SIG-M5 treated with dmso at 0.1 percent for 504 hours (cell line): ENCODE data around the gene CIRBP.

Experiments used
- DNase-seq: peaks from one replicate; lab custom pipeline; 2025; ENCODE audit not compliant: unreplicated experiment; lab: John Stamatoyannopoulos, UW

The CIRBP gene

DNA sequence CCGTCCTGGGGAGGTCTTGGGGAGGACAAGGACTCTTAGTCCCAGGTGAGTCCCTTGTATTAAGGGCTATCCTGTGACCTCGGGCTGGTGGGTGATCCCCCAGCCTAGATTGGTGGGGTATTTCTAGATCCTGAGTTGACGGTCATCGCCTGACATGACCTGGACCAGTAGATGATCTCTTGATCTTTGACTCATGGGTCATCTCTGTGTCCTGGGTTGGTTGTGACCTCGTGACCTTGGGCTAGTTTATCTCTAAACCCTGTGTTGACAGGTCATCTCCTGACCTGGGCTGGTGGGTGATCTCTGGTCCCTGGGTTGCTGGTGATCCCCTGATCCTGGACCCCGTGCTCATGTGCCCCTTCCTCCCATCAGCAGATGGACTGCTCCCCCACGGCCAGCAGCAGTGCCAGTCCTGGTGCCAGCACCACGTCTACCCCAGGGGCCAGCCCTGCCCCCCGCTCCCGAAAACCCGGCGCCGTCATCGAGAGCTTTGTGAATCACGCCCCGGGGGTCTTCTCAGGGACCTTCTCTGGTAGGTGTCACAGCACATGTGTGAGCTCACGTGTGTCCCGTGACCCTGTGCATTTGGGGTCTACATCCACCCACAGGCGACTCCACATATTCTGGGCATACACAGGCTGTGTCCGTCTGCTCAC lies 14.5 kb upstream of the CIRBP start:
- DNase-seq, result no peak

DNA sequence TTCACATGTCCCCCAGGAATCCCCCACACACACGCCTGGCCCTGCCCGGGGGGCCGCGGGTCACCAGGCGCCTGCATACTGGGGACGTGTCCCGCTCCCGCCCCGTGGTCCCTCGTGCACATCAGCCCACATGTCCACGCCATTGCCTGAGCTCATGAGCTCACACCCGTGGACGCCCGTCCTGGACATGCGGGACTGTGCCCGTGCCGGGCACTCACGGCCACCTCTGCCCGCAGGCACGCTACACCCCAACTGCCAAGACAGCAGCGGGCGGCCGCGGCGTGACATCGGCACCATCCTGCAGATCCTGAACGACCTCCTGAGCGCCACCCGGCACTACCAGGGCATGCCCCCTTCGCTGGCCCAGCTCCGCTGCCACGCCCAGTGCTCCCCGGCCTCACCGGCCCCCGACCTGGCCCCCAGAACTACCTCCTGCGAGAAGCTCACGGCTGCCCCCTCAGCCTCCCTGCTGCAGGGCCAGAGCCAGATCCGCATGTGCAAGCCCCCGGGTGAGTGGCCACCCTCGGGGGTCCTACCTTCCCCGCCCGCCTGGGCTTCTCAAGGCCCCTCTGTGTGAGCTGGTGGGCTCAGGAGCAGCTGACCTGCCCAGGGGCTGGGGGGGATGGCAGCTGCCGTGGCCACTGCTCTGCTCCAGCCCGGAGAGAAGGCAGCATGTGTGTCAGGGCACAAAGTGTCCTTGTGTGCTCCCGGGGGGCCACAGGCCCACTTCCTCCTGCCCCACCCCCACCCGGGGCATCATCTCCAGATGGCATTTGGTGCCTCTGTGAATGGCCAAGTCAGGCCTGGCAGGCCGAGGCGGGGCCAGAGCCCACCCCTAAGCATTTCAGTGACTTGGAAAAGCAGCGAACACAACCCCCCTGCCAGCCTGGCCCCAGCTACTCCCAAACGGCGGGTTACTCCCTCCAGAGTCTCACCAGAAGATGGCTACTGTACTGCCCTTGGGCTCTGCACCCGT lies 13.7 kb upstream of the CIRBP start:
- no peak for DNase-seq

DNA sequence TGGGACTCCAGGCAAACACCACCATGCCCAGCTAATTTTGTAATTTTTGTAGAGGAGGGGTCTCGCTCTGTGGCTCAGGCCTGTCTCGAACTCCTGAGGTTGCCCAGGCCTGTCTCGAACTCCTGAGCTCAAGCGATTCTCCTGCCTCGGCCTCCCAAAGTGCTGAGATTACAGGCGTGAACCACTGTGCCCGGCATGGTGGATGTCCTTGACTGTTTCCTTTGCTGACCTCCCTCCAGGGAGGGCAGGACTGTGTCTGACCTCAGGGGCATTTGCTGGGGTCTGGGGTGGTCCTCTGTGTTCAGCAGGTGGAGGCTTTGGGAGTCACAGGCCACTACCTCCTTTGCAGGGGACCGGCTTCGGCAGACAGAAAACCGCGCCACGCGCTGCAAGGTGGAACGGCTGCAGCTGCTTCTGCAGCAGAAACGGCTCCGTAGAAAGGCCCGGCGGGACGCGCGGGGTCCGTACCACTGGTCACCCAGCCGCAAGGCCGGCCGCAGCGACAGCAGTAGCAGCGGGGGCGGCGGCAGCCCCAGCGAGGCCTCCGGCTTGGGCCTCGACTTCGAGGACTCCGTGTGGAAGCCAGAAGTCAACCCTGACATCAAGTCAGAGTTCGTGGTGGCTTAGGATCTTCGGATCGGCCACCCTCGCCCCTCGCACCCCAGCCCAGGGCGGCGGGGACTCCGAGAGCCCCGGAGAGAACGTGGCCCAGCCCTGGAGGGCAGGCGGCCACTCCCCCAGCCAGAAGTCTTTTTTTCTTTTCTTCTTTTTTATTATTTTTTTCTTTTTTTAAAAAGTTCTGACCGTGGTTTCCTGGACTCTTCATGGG lies 12.3 kb upstream of the CIRBP start:
- no peak for DNase-seq

DNA sequence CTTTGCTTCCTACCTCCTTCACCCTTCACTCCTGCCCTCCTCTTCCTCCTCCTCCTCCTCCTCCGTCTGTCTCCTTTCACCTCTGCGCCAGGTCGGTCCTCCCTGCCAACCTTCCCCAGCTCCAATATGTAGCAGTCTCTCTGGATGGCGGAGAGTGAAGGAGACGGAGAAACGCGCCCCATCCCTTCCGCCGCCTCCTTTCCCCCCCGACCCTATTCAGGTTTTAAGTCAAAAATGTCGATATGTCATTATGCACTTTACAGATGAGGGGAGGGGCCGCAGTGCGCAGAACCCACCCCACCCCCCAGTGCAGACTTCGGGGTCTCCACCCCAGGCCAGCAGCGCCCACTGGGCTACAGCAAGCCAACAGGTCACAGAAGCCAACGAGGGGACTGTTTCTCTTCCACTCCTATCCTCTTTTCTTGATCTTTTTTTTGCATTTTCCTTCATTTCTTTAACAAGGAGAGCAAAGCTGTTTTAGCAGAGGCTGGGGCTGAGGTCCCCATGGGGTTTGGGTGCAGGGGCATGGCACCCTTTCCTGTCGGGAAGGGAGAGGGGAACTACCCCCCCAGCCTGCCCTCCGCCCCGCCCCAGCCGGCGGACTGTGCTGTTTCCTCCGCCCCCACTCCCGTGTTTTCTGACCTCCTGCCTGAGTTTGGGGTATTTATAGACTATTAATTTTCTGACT lies 11.5 kb upstream of the CIRBP start:
- DNase-seq, result no peak

DNA sequence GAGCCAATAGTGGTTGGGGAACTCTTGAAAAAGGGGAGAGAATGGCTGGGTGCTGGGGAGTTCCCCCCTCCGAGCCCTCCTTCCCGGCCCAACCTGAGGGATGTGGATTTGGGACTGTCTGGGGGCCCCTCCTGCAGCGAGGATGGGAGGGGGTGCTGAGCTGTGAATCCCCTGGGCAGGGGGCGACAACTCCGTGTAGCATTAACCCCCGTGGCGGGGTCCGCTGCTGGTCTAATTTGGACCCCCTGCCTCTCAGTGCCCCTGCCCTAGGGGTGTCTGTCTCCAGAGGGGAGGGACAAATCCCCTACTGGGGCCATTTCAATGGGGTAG lies 11.0 kb upstream of the CIRBP start:
- no peak for DNase-seq

DNA sequence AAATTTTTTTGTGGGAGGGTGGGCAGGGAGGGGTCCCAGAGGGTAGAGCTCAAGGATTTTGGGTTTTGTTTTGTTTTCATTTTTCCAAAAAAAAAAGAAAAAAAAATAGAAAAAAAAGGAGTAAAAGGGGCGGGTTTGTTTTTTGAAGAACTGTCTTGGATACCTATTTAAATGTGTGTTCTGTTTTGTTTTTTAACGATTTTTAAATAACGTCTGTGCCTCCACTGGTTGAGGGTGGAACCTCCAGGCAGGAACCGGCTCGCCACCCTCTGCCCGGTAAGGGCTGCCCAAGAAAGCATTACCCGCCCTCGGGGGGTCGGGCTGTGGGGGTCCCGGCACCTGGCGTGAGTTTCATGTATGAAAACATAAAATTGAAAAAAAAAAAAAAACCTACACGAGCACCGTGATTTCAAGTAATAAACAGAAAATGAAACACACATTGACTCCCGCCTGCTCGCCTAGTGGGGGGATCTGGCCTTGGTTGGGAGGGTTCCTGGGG lies 10.4 kb upstream of the CIRBP start:
- DNase-seq, result no peak

DNA sequence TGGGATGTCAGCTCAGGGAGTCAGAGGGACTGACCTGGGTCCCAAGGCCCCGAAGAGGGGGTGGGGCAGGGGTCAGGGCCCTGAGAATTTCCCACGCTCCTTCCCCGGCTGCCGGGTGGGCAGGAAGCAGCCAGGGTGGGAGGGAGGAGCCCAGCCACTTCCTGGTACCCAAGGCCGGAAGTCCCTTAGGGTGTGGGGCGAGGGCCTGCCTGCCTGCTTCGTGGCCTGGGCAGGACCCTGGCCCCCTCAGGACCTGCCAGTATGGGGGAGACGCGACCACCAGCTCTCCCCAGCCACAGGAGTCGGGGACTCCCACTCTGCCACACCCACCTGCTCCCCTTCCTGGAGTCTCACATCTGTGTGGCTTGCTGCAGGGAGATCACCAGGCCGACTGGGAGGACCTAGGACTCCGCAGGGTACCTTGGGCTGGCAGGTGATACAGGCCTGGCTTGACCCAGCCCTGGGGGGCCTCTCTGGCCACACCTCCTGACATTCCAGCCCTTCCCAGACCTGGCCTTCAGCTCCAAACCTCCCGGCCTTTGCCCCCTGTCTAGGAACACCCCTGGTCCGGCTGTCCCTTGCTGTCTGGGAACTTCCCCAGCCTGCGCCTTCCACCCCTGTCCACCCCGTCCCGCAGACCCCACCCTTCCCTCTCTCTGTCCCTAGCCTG lies 9.8 kb upstream of the CIRBP start:
- no peak for DNase-seq

DNA sequence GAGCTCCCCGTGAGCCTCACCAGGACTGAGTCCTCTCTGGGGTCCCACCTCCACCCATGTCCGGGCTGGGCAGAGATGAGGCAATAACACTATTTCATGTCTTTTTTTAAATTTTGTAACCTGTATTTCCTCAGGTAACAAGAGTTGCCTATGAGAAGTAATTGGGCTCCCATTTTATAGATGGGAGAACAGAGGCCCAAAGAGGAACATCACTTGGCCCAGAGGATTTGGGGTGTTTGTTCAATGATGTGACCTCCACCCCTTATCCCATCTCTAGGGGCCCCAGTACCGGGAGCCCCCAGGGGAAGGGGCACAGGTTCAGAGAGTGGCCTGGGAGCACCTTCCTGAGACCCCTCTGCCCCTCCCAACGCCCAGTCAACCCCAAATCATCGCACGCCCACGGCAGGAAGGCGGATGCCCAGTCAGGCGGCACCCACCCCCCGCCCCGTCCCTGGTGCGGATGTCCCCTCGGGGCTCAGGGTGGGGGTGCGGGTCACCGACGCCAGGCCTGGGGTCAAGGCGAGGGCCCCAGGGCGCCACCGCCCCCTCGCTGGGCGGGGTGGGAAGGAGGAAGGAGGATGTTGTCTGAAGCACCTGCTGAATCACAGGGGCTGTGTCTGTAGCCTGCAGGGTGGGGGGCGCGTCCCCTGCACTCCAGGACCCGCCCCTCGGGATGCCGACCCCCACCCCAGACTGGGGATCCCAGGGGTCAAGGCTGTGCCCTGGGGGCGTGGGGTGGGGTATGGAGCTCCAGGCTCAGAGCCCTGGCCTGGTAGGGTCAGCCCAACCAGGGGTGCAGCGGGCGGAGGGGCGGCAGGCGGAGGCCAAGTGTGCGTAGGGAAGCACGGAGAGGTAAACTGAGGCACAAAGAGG lies 9.0 kb upstream of the CIRBP start:
- no peak for DNase-seq

DNA sequence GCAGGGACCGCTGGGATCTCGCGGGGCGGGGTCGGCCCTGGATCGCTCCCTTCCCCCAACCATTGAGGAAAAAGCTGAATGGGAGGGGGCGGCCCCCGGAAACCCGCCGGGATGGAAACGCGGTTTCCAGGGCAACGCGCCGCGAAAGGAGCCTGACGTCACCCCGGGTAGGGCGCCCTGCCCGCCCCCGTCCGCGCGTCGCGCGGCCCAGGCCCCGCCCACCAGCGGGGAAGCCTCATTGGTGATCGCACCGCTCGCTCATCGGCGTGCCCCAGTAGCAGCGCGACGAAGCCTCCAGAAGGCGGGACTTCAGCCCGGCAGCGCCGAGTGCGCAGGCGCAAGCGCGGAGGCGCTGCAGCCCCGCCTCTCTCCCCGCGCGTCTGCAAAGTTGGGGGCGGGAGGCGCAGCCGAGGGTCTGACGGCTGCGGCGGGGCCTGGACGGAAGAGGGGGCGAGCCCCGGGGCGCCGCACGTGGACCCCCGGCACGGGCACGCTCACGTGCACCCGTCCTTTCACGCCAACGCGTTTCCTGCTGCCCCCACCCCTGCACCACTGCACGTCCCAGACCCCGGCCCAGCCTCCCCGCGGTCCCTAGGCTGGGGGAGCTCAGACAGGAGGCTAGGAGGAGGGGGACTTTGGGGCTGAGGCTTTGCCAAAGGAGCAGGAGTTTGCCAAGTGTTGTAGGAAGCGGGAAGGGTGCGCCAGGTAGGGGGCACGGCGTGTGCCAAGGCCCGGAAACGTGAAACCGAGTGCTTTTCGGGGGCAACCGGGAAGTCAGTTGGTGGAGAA lies 8.2 kb upstream of the CIRBP start:
- DNase-seq, result peak; percentile 83

DNA sequence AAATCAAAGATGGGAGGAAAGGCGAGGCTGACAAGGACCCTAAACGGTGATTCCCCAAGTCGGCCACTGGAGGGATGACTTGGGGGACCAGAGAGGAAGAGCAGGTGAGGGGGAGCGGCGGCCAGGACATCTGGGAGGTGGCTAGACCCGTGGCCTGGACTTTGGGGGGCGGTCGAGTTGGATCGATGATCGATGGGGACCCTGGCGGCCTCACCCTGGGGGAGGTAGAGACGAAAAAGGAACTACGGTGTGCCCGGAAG lies 7.7 kb upstream of the CIRBP start:
- DNase-seq, result no peak

DNA sequence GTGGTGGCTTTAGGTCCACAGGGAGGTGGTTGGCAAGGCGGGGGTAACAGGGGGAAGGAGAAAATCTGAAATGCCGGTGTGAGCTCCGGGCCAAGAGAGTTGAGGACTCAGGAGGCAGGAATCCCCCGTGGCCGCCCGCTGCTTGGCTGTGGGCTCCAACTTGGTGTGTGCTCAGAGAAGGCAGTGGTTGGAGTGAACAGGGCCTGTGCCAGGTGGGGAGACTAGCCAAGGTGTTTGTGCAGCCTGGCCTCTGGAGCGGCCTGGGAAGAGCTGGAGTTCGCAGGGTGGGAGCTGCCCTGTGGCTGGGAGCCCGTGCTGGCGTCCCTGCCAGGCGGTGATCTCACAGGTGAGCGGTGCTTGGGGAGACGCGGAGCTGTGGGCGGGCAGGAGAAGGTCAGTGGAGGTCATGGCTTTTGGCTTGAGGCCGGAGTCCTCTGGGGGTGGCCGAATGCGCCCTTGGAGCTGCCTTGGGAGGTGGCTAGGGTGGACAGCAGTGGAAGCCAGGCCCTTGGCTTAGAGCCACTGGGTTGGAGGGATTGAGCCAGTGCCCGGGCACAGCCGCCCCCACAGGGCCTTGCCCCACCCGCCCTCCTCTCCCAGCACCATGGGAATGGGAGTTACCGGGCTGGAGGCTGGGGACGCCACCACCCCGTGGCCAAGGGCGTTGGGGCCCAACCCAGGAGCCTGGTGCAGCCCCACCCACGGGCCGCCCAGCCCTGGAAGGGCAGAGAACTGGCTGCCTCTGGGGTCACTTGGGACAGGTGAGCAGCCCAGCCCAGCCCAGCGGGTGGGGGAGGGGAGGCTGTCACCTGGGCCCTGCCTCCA lies 7.1 kb upstream of the CIRBP start:
- no peak for DNase-seq

DNA sequence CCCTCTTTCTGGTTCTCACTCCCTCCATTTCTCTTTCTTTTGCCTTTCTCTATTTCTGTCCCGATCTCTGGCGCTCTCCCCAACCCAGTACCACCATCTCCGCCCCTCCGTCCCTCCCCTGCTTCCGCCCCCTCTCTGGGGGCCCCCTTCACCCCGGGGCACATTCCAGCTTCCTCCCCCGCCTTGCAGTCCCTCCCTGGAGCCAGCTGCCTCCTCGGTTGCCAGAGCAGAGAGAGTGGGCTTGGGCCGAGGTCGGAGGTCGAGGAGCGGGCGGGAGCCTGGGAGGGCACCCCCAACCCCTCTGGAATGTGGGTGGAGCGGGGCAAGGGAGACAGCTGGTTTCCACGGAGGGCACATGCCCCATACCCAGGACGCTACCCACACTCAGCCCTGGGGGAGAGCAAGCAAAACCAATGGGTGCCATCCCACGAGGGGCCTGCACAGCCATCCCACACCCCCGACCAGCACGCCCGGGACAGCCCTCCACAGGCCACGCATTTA lies 6.5 kb upstream of the CIRBP start:
- DNase-seq, result no peak

DNA sequence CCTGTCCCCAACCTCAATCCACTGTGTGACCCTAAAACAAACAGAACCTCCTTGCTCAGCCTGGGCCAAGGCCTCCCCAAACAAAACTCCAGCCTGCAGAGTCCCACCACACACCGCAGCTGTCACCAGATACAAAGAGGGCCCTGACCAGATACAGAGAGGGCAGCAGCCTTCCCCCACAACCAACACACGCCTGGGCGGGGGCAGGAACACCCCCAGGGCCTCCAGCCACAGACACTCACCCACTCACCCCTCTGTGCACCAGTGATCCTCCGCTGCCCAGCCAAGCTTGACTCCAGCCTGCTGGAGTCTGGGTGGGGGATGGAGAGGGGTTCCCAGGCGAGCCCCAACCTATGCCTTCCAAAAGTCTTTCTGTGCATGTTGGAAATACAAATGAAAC lies 5.9 kb upstream of the CIRBP start:
- DNase-seq, result no peak

DNA sequence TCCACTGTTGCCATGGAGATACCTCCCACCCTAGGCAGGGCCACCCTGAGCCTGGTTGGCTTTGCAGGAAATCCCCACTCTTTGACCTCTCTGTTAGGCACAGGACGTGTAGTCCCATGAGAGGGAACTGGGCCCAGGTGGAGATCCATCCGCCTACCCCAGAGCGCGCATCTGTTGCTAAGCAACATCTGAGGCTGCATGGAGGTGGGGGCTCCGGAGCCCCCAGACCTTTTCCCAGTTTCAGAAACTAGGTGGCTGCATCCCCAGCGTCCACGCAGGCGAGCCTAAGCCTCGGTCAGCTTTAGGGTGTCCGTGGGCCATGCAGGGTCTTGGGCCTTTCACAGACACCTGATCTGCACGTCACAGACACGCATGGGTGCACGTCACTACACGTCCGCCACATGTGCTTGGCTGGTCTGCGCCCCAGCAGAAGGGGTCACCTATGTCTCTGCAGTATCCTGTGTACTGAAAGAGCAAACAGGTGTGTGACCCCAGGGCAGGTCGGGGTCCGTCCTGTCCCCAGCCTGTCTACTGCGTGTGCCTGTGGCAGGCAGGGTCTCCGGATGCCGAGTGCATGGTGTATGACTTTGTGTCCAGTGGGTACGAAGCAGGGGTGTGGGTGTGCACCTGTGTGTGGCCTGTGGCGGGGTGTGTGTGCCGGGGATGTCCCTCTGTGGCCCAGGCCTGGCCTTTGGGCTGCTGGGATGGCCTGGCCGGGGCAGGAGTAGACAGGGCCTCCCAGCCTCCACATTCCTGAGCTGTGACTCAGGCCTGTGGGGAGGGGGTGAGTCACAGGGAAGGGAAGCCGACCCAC lies 4.1 kb upstream of the CIRBP start:
- DNase-seq, result no peak

DNA sequence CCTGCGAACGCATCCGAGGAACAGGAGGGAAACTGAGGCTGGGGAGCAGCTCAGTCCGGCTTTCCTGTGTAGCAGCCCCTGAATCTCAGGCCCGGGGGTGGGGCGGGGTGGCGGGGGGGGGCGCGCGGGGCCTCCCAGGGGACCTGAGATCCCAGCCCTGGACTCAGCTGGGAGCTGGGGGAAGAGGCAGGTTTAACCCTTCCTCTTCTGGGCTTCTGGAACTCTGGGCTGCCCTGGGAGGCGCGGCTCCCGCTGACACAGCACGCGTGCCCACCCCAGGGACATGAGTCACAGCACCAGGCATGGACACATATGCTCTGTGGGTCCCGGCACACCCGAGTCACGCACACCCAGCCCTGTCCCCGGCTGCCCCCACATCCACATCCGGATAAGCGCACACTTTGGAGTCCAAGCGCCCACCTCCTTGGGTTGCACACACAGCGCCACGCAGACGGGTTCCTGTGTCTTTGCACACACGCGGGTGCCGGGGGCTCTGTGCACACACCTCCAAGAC lies 3.5 kb upstream of the CIRBP start:
- peak; percentile 25 for DNase-seq

DNA sequence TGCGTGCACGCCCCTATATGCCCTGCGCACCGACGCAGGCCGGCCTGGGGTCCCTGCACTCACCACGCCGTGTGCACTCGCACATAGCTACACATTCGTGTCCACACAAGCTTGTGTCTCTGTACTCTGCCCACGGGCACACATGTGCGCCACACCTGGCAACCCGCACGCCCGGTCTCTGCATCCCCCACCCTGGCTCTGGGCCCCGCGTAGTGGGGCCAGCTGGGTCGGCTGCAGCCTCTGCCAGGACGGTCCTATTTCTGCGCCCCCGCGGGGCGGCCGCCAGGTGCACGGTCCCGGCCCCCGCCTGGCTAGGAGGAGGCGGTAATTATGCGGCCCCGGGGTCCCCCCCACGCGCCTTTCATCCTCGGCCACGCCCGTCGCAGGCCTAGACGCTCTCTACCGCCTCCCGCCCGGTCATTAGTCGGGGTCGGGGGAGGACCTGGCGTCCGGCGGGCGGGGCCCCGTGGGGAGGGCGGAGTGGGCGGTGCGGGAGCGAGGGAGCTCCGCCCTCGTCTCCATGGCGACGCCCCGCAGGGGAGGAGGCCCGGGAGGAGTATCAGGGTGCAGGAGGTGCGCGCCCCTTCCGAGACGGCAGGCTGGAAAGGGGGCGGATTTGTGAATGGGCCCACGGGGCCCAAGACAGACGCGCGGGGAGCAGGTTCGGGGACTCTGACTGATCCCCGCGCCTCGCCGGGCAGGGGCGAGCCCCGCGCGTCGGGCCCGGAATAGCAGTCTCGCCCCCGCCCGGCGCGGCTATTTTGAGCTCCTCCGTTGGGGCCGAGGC lies 2.8 kb upstream of the CIRBP start:
- DNase-seq, result peak; percentile 62
